ENCODE data around the gene KLHL17.
"Not testable (repeated sequence)": the region's sequence is repeated elsewhere in the genome, so short reads cannot be mapped to it uniquely, and the experiment has no call there.

KLHL17 gene

DNA sequence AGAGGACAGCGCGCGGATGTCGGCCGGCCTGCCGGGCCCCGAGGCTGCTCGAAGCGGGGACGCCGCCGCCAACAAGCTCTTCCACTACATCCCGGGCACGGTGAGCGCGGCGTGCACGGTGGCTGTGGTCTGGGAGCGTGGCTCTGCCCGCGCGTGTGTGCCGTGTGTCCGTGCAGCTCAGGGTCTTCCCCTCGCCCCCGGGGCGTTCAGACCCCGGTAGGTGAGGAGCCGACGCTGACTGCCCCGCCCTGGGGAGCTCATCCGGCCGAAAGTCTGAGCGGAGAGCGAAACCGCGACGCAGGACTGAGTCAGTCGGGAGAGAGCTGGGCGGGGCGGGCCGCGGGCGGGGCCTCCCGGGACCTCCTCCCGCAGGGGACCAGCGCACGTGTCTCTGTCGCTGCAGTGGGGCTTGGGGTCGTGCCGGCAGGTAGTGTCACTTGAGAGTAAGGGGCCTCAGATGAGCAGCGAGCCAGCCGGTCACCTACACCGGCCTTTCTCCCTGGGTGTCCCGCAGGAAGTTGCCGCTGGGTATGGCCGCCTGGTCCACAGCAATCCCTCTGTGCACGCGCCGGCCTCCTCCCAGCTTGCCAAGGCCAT lies 6.4 kb downstream of the KLHL17 start:
- DNase-seq (ENCODE audit: low read depth in 3 of 3, low spot score in 1 of 3): peak; percentile 40 to 80 (median 71)

DNA sequence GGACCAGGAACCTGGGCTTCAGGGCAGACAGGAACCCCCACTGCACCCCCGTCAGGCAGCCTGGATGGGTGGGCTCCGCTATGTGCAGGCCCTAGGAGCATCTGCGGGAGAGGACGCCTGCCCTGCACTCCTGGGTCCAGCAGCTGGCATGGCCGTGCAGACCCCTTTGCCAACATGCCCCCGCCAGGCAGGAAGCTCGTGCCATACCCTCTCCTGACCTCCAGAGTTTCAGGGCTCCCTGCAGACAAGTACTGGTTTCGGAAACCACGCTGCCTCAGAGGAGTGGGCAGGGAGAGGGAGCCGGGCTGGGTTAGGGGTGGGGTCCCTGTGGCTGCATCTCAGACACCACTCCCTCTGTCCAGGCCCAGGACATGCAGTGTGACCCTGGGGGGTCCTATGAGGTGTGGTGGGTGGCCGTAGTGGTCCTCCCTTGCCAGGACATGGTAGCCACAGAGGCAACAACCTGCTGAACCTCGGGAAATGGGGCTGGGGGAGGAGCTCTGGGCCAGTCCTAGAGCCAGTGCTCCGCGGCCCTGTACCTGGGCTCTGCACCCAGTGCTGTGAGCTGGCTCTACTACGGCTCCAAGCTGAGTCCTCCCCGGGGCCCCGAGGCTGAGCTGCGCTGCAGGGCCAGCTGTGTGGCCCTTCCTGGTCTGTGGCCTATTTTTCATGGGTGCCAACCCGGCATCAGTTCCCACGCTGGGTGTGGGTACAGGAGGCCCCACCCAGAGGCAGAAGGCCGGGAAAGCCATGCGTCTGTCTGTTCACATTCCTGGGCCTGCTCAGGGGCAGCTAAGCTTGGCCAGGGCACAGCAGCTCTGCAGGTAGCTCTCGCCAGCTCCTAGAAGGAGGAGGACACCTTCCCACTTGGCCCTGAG lies 7.3 kb downstream of the KLHL17 start:
- DNase-seq (ENCODE audit: low read depth in 3 of 3, low spot score in 1 of 3): no peak

- no peak for DNase-seq (ENCODE audit: low read depth in 3 of 3, low spot score in 1 of 3)
Measured at GRCh38 chr1:969260-969855, 9.0 kb downstream of the KLHL17 start.

- DNase-seq (ENCODE audit: low read depth in 3 of 3, low spot score in 1 of 3): no peak
Measured at GRCh38 chr1:970242-970972, 10.0 kb downstream of the KLHL17 start.

- no peak for DNase-seq (ENCODE audit: low read depth in 3 of 3, low spot score in 1 of 3)
Measured at GRCh38 chr1:970973-971730, 10.8 kb downstream of the KLHL17 start.

DNA sequence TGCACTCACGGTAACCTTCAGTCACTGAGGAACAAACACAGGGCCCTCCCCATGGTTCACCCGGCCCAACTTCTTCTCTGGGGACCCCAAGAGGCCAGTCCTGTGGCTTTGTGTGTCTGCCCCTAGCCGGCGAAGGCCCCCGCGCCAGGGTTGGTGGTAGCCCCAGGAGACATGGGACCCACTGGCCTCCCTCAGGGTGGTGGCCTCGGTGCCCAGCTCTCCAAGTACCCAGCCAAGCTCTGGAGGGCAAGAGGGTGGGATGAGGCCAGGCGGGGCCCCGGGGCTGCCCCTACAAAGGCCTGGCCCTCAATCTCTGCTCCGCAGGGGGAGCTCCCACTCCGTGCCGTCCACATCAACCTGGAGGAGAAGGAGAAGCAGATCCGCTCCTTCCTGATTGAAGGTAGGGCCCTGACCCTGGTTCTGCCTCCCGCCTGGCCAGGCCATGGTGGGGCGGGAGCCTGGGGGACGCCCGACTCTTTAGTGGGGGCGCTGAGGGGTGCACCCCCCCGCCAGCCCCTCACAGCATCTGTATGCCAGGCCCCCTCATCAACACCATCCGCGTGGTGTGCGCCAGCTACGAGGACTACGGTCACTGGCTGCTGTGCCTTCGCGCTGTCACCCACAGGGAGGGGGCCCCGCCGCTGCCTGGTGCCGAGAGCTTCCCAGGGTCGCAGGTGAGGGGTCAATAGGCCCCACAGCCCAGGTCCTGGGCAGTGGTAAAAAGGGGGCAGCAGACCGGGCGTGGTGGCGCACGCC lies 11.5 kb downstream of the KLHL17 start:
- DNase-seq (ENCODE audit: low read depth in 3 of 3, low spot score in 1 of 3): no peak

DNA sequence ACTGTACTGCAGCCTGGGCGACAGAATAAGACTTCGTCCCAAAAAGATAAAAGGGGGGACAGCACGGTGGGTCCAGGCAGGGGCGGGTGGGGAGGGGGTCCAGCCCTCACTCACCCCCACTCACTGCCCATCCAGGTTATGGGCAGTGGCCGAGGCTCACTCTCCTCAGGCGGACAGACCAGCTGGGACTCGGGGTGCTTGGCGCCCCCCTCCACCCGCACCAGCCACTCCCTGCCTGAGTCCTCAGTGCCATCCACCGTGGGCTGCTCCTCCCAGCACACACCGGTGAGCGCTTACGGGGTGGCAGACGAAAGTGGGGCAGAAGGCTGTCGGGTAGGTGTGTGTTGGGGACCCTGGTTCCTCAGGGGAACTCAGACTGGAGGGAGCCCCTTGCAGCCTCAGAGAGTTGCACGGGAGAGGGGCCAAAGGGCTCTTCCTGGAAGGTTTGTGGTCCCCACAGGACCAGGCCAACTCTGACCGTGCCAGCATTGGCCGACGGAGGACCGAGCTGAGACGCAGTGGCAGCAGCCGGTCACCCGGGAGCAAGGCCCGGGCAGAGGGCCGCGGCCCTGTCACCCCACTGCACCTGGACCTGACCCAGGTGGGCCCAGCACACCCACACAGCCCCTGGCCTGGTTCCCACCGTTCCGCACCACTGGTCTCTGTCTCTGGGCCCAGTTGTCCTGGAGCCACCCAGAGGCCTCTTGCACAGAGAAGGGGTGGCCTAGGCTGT lies 12.5 kb downstream of the KLHL17 start:
- DNase-seq (ENCODE audit: low read depth in 3 of 3, low spot score in 1 of 3): no peak

DNA sequence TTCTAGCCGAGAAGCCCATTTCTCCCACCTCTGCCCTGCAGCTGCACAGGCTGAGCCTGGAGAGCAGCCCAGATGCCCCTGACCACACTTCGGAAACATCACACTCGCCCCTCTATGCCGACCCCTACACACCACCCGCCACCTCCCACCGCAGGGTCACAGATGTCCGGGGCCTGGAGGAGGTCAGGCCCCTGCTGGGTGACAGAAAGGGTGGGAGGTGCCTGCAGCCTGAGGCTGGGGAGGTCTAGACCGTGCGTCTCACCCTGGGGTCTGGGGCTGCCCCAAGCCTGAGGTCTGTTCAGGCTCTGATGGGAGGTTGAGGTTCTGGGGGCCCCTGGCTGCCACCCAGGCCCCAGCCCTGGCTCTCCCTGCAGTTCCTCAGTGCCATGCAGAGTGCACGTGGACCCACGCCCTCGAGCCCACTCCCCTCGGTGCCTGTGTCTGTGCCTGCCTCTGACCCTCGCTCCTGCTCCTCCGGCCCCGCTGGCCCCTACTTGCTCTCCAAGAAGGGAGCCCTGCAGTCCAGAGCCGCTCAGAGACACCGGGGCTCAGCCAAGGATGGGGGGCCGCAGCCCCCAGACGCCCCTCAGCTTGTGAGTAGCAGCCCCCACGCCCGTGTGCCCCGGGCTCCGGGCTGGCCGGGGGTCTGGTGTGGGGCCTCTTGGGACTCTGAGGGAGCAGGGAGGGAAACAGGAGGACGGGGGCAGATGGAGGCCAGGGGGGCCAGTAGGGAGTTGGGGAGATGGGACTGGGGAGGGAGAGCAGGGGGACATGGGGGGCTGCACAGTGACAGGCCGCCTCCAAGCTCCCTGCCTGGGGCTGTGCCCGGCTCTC lies 13.3 kb downstream of the KLHL17 start:
- DNase-seq (ENCODE audit: low read depth in 3 of 3, low spot score in 1 of 3): no peak

DNA sequence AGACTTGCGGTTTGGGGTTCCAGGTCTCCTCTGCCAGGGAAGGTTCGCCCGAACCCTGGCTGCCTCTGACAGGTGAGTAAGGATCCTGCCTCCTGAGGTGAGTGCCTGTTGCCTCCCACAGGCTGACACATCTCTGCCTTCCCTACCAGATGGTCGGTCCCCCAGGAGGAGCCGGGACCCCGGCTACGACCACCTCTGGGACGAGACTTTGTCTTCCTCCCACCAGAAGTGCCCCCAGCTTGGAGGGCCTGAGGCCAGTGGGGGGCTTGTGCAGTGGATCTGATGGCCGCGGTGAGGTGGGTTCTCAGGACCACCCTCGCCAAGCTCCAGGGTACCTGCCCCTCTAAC lies 13.9 kb downstream of the KLHL17 start:
- no peak for DNase-seq (ENCODE audit: low read depth in 3 of 3, low spot score in 1 of 3)

DNA sequence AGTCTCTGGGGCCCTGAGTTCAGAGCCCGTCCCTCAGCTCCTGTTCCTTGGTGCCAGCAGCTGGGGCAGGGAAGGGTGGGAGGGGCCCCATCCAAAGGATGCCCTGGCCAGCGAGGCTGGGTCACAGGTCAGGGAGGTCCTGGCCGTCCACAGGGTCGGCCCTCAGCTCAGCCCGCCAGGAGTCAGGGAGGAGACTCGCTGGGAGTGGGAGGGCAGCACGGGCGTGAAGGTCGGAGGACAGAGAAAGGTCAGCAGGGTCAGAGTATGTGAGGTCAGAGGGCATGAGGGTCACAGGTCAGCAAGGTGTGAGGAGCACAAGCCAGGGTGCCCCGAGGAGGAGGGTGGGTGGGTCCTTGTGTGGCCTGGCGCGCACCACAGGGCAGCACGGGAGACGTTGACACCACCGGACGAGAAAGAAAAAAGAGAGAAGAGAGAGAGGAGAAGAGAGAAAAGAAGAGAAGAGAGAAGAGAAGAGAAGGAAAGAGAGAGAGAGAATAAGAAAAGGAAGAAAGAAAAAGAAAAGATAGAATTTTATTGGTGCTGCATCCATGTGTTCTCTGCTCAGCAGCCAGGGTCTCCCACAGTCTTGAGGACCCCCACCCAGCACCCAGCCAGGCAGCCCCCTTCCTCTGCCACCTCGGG lies 14.4 kb downstream of the KLHL17 start:
- DNase-seq (ENCODE audit: low read depth in 3 of 3, low spot score in 1 of 3): no peak

- no peak for DNase-seq (ENCODE audit: low read depth in 3 of 3, low spot score in 1 of 3)
Measured at GRCh38 chr1:975365-975764, 15.0 kb downstream of the KLHL17 start.

DNA sequence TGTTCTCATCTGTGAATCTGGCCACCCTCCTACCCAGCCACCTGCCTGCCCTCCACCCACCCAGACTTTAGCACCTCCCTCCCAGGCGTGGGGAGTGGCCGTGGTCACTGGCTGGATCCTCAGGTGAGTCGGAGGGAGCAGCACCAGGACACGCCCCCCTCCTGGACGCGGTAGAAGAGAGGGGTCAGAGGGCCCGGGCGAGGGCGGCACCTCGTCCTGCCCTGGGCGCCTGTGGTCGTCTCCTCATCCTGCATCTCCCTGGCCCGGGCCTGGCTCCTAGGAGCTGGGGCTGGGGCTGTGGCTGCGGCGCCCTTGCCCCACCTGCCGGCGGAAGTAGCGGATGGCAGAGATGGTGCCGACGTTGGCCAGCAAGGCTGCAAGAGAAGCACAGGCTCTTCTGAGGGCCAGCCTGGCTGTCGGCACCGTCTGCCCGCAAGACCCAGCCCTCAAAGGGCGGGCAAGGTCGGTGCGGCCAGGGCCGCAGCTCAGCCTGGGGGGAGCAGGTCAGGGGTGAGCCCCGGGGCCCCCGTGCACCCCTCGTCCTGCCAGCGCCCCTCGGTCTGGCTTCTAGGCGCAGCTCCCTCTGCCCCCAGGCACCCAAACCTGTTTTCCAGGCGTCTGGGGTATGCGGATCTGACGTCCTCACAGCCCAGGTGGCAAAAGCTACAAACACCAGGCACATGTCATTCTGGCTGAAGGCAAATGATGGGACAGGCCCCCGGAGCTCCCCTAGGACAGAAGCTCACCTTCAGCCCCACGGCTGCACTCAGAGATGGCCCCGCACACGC lies 15.7 kb downstream of the KLHL17 start:
- DNase-seq (ENCODE audit: low read depth in 3 of 3, low spot score in 1 of 3): peak in 2 of 3 donors; percentile 50 to 57

DNA sequence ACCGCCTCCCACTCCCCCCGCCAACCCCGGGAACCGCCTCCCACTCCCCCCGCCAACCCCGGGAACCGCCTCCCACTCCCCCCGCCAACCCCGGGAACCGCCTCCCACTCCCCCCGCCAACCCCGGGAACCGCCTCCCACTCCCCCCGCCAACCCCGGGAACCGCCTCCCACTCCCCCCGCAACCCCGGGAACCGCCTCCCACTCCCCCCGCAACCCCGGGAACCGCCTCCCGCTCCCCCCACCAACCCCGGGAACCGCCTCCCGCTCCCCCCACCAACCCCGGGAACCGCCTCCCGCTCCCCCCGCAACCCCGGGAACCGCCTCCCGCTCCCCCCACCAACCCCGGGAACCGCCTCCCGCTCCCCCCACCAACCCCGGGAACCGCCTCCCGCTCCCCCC lies 16.4 kb downstream of the KLHL17 start:
- not testable (repeated sequence) for DNase-seq (ENCODE audit: low read depth in 3 of 3, low spot score in 1 of 3)

DNA sequence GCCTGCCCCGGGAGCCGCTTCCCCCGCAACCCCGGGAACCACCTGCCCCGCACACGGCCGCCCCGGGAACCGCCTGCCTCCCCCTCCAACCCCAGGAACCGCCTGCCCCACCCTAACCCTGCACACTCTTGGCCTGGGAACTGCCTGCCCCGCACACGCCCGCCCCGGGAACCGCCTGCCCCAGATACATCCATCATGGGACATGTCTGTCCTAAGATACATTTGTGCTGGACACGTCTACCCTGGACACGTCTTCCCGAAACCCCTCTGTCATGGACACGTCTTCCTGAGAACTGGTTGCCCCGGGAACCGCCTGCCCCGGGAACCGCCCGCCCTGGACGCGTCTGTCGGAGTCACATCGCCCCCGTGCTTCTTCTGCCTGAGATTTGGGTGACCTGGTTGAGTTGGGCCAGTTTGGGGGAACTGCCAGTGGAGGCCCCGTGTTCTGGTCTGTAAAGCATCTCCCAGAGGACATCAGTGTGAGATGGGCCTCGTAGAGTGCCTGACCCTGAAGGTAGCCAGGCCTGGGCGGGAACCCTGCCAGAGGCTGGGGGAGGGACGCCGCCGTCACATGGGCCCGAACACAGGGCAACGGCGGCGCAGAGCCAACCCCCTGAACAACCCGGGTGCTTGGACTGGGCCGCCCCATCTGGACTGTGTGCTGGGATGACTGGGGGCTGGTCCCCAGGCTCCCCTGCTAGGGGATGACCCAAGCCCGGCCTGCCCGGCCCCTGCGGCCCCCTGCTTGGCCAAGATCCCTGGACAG lies 17.9 kb downstream of the KLHL17 start:
- DNase-seq (ENCODE audit: low read depth in 3 of 3, low spot score in 1 of 3): no peak

GRCh38 chr1:978835-979743 lies 18.7 kb downstream of the KLHL17 start:
- no peak for DNase-seq (ENCODE audit: low read depth in 3 of 3, low spot score in 1 of 3)

DNA sequence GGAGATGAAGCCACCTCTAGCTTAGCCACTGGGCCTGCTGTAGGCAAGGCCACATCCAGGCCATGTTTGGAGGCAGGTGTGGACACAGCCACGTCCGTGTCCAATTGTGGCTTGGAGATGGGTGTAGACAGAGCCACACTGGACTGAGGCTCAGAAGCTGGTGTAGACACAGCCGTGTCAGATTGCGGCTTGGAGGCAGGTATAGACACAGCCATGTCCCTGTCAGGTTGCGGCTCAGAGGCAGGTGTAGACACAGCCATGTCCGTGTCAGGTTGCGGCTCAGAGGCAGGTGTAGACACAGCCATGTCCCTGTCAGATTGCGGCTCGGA lies 19.3 kb downstream of the KLHL17 start:
- no peak for DNase-seq (ENCODE audit: low read depth in 3 of 3, low spot score in 1 of 3)

Data from stimulated activated CD4-positive, alpha-beta T cell treated with anti-CD3 and anti-CD28 coated beads, TNF-alpha, amount 100 ng/mL, for 1 hour (primary cell).